B cell (primary cell): ENCODE measurements around the gene EHMT2. TPM values are rescaled to one million over a fixed set of nuclear protein-coding genes. Genes with fewer than 3 reads are reported as not detected.

Source experiments
- ATAC-seq: fragments of 200-7000 bp; cut with Tn5 transposase; one replicate; pipeline ENCODE4 v1.10.0; 2021; ENCODE audit warnings: low read depth, mild to moderate bottlenecking, moderate number of reproducible peaks, moderate library complexity
- CTCF ChIA-PET: fragments of 350-600 bp; sonication (Branson Sonifier 250); formaldehyde crosslinking; loops from one replicate; lab custom pipeline; 2021; ENCODE audit warnings: antibody characterized with exemption, inconsistent platforms; lab: Charles Lee
- POLR2A ChIA-PET: fragments of 350-600 bp; sonication (Branson Sonifier 250); formaldehyde crosslinking; loops from one replicate; lab custom pipeline; 2021; ENCODE audit warnings: antibody characterized with exemption; lab: Charles Lee
- DNase-seq: peaks from one replicate; pipeline ENCODE4 v3.0.0; 2013
- H2AFZ ChIP-seq: 2 replicates; pipeline ENCODE4 v1.6.1; 2012; ENCODE audit warnings: mild to moderate bottlenecking, low read depth, low read length; ENCODE audit not compliant: insufficient read depth, poor library complexity, severe bottlenecking
- H3K27ac ChIP-seq, 2 donors: 1 replicate in 1 of 2; 2 replicates in 1 of 2; pipeline ENCODE4 v1.5.1; 2012 to 2013; ENCODE audit warnings: low read length in 2 of 2, mild to moderate bottlenecking in 2 of 2, moderate library complexity in 1 of 2
- H3K27me3 ChIP-seq, 4 experiments: fragments of 200-600 bp in 1 of 4; sonication (generic) in 1 of 4; replicated peaks in 1 of 4; 1 replicate in 2 of 4; 2 replicates in 2 of 4; pipeline versions ENCODE4 v1.6.1 to v1.7.0; 2013 to 2016; ENCODE audit warnings: low read length in 3 of 4, mild to moderate bottlenecking in 2 of 4, mixed read lengths in 1 of 4, moderate library complexity in 1 of 4; ENCODE audit not compliant: insufficient read depth in 4 of 4, control insufficient read depth in 3 of 4; ENCODE audit errors: control extremely low read depth in 1 of 4
- H3K36me3 ChIP-seq, 2 experiments: replicated peaks in 1 of 2; 1 replicate in 1 of 2; 2 replicates in 1 of 2; pipeline versions ENCODE4 v1.6.1 to v1.7.1; 2013; ENCODE audit warnings: low read length in 1 of 2; ENCODE audit not compliant: insufficient read depth in 2 of 2, control insufficient read depth in 1 of 2; ENCODE audit errors: control extremely low read depth in 1 of 2, extremely low read depth in 1 of 2
- H3K4me1 ChIP-seq, 2 donors: fragments of 200-600 bp in 1 of 2; sonication (generic) in 1 of 2; 1 replicate in 1 of 2; 2 replicates in 1 of 2; pipeline versions ENCODE4 v1.5.1 to v1.6.1; 2013 to 2017; ENCODE audit warnings: low read length in 2 of 2; ENCODE audit not compliant: control insufficient read depth in 2 of 2, insufficient read depth in 2 of 2
- H3K4me2 ChIP-seq: replicated peaks from 2 replicates; pipeline ENCODE3; 2012; ENCODE audit warnings: mild to moderate bottlenecking, low read depth, low read length; ENCODE audit not compliant: poor library complexity, severe bottlenecking
- H3K4me3 ChIP-seq, 5 experiments: fragments of 200-600 bp in 1 of 5; sonication (generic) in 1 of 5; 1 replicate in 3 of 5; 2 replicates in 2 of 5; pipeline versions ENCODE4 v1.5.1 to v1.7.0; 2011 to 2016; ENCODE audit warnings: low read length in 4 of 5, mild to moderate bottlenecking in 4 of 5, low read depth in 2 of 5, control low read depth in 1 of 5, moderate library complexity in 1 of 5; ENCODE audit not compliant: insufficient read depth in 1 of 5; ENCODE audit errors: control extremely low read depth in 1 of 5, extremely low read depth in 1 of 5
- H3K79me2 ChIP-seq: fragments of 200-600 bp; sonication (generic); one replicate; pipeline ENCODE4 v1.6.0; 2016; ENCODE audit warnings: low read length; ENCODE audit not compliant: control insufficient read depth, insufficient read depth
- H3K9ac ChIP-seq: fragments of 200-600 bp; sonication (generic); 2 replicates; pipeline ENCODE4 v1.6.1; 2017; ENCODE audit warnings: mild to moderate bottlenecking, low read length, moderate library complexity
- H3K9me3 ChIP-seq, 3 donors: one replicate each; pipeline versions ENCODE4 v1.6.1 to v1.7.1; 2013; ENCODE audit warnings: low read length in 2 of 3; ENCODE audit not compliant: control insufficient read depth in 2 of 3, insufficient read depth in 1 of 3; ENCODE audit errors: control extremely low read depth in 1 of 3
- H4K20me1 ChIP-seq: 2 replicates; pipeline ENCODE4 v1.6.0; 2012; ENCODE audit warnings: mild to moderate bottlenecking, low read length; ENCODE audit not compliant: insufficient read depth, control insufficient read depth, poor library complexity, severe bottlenecking
- H3K27ac Mint-ChIP-seq: one replicate; pipeline ENCODE4 v1.8.0; 2021; ENCODE audit warnings: mixed read lengths
- H3K27me3 Mint-ChIP-seq: one replicate; pipeline ENCODE4 v1.8.0; 2021; ENCODE audit warnings: mixed read lengths
- H3K4me1 Mint-ChIP-seq: one replicate; pipeline ENCODE4 v1.8.0; 2021; ENCODE audit warnings: mixed read lengths
- H3K4me3 Mint-ChIP-seq: one replicate; pipeline ENCODE4 v1.8.0; 2021; ENCODE audit warnings: mixed read lengths
- H3K9me3 Mint-ChIP-seq: one replicate; pipeline ENCODE4 v1.8.0; 2022; ENCODE audit warnings: mixed read lengths; ENCODE audit not compliant: insufficient read depth
- CTCF ChIP-seq: fragments of 200-600 bp; IDR thresholded peaks from one replicate; pipeline ENCODE4 v1.8.0; 2022; ENCODE audit warnings: antibody characterized with exemption, mild to moderate bottlenecking
- EZH2 ChIP-seq: IDR thresholded peaks from 2 replicates; pipeline ENCODE4 v1.6.1; 2012; ENCODE audit warnings: borderline replicate concordance, low read depth, mild to moderate bottlenecking, moderate library complexity, low read length; ENCODE audit not compliant: insufficient read depth, poor library complexity, severe bottlenecking
- WGBS: methylation state at CpG from one replicate; pipeline ENCODE4 v1.1.5; 2013; ENCODE audit warnings: missing lambda C conversion rate; ENCODE audit not compliant: insufficient coverage; 5-methylcytosine and 5-hydroxymethylcytosine counted together
- intact Hi-C: fragments of 100-400 bp; cut with micrococcal nuclease; formaldehyde crosslinking; loops from one replicate; pipeline ENCODE4 v1.10.0; 2022
- polyA plus RNA-seq: library from polyadenylated mRNA; depleted of rRNA; stranded (reverse); fragments of >200 nt; gene quantifications from 2 replicates; pipeline ENCODE4 v1.2.3, GENCODE V29; 2012
- total RNA-seq, 2 donors: library from RNA; stranded (reverse); fragments of 120-200 nt in 1 of 2; gene quantifications; 1 replicate in 1 of 2; 2 replicates in 1 of 2; pipeline versions ENCODE4 v1.2.3 to v1.2.4, GENCODE V29; 2013 to 2022

Gene EHMT2
- total and polyA plus RNA-seq, 2 donors (not counting 1 experiment from before 2014, with no cell fraction given), result 86.1 to 108 TPM

- peaks cover 46% of the 10 kb centered on the region for H3K79me2 ChIP-seq
- TF ChIP-seq CTCF (no peak), EZH2 (no peak)
- peak overlapping the region; percentile 90 for H3K9ac ChIP-seq
- H3K27ac ChIP-seq, result peak overlapping the region; percentile 51 to 98
- H3K9me3 ChIP-seq, result no peaks in the 10 kb centered on the region
- Mint-ChIP-seq H3K4me1 (peaks cover 45% of the 10 kb centered on the region), H3K27ac (peak overlapping the region; percentile 95), H3K4me3 (peak overlapping the region; percentile 87), H3K9me3 (no peaks in the 10 kb centered on the region), H3K27me3 (no peaks in the 10 kb centered on the region)
- ATAC-seq (no peak), DNase-seq (peak; percentile 39)
- intact Hi-C loops, result loop anchor here (10.0 kb wide), 1 partner anchor 139 kb away; the partner anchor contains the start of gene DXO
- H3K36me3 ChIP-seq, result peaks cover 4 to 42% of the 10 kb centered on the region in 2 experiments
- CTCF ChIA-PET, result interaction anchor here (0.7 to 2.4 kb wide), 6 partner anchors 27 to 285 kb away, joined by 3 to 6 read pairs (median 3); partner anchors contain the start of genes EHMT2 and NEU1
- peaks cover 13% of the 10 kb centered on the region for H4K20me1 ChIP-seq
- POLR2A ChIA-PET, result interaction anchor here (0.6 to 2.1 kb wide), 6 partner anchors 9 to 256 kb away, joined by 3 to 15 read pairs (median 6); partner anchors contain the start of gene NEU1
- H3K4me3 ChIP-seq, result peak overlapping the region; percentile 34 to 95 (median 90)
- peak overlapping the region; percentile 73 for H3K4me2 ChIP-seq
- no peaks in the 10 kb centered on the region for H3K27me3 ChIP-seq
- 32% methylated on average over 12 of the region's 14 CpGs for WGBS
- peaks cover 38 to 62% of the 10 kb centered on the region in 2 donors for H3K4me1 ChIP-seq
- H2AFZ ChIP-seq, result peak overlapping the region; percentile 90
Observed at GRCh38 chr6:31836047-31836473, 61.4 kb downstream of the EHMT2 start.
